NOMO-1 treated with DMSO at 0.1 percent for 48 hours (cell line): ENCODE data around the gene HEXIM1.

Experiments
- DNase-seq: peaks from one replicate; lab custom pipeline; 2025; ENCODE audit not compliant: unreplicated experiment; lab: John Stamatoyannopoulos, UW

Gene HEXIM1, protein sequence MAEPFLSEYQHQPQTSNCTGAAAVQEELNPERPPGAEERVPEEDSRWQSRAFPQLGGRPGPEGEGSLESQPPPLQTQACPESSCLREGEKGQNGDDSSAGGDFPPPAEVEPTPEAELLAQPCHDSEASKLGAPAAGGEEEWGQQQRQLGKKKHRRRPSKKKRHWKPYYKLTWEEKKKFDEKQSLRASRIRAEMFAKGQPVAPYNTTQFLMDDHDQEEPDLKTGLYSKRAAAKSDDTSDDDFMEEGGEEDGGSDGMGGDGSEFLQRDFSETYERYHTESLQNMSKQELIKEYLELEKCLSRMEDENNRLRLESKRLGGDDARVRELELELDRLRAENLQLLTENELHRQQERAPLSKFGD

DNA sequence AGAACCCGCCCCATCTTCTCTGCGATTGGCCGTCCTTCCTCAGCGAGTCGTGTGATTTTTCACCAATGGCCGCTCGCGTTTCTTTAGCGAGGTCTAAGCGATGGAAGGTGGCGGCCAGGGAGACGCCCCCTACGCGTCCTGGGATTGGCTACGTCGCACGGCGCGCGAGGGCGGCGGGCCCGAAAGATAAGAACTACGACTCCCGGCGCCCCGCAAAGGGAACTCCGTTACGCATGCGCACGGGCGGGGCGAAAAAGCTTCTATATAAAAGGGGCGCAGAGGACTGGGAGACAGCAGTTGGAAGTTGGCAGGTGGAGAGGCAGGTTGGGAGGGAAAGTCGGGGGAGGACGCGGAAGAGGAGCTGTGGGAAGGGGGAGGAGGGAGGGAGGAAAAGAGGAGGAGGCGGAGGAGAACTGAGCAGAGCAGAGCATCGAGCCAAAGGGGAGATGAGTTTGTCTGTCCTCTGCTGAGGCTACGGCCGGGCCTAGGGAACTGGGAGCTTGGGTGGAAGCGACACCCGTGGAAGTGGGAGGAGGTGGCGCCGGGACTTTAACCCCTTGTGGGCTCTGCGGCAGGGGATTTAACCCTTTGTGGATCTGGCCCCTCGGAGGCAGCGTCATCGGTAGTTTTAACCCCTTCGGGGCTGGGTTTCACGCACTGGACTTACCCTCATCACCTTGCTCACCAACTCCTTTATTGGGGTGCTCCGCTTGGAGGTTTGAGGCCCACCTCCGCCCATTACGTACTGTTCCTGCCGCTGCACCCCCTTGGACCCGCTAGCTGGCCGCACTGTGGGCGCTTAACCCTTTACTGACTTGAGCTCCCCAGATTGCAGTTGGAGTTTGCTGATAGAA, at the start of gene HEXIM1:
HEXIM1 (plus strand) TSS at position 293 of the 854 bp plus-strand sequence. CDS start 716 bp downstream, outside the sequence.
- peak; percentile 99 for DNase-seq

DNA sequence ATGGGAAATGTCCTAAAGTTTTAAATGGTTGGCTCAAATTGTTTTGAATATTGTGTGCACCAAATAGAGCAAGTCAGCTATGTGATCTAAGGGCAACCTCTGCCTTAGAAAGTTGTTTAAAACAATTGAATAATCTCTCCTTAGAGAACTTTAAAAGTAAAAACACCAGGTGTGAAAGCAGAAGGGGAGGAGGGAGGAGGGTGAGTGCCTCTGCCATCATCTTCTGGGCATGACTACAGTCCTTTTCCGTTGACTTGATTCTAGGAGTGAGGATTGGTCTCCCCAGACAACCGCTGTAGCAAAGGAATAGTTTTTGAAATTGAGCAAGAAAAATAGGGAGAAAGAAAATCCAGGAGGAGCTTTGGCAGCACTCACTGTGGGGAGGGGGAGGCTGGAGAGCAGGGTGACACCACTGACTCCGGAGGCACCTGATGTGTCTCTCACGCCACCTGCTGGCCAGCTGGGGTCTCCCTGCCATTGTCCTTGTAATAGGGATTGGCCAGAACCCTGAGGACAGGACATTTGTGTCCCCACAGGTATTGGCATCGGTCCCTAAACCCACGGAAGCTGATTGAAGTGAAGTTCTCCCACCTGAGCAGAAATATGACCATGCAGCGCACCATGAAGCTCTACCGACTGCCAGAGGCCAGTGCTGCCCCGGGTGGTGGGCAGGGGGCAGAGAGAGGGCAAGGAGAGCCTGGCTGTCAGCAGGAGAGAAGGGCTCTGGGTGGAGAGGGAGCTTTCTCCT, 49.2 kb upstream of the HEXIM1 start:
- peak; percentile 47 for DNase-seq

DNA sequence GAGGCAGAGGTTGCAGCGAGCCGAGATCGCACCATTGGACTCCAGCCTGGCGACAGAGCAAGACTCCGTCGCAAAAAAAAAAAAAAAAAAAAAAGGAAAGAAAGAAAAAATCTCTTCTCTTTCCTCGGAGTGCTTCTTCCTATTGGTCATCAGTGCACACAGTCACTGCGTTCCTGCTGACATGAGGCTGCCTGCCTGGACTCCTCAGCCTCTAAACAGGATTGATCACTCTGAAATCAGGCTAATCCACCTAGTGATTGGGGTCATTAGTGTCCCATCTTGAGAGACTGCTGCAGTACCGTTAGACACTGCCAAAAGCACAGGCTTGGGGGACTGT, 46.8 kb upstream of the HEXIM1 start:
- DNase-seq: no peak

DNA sequence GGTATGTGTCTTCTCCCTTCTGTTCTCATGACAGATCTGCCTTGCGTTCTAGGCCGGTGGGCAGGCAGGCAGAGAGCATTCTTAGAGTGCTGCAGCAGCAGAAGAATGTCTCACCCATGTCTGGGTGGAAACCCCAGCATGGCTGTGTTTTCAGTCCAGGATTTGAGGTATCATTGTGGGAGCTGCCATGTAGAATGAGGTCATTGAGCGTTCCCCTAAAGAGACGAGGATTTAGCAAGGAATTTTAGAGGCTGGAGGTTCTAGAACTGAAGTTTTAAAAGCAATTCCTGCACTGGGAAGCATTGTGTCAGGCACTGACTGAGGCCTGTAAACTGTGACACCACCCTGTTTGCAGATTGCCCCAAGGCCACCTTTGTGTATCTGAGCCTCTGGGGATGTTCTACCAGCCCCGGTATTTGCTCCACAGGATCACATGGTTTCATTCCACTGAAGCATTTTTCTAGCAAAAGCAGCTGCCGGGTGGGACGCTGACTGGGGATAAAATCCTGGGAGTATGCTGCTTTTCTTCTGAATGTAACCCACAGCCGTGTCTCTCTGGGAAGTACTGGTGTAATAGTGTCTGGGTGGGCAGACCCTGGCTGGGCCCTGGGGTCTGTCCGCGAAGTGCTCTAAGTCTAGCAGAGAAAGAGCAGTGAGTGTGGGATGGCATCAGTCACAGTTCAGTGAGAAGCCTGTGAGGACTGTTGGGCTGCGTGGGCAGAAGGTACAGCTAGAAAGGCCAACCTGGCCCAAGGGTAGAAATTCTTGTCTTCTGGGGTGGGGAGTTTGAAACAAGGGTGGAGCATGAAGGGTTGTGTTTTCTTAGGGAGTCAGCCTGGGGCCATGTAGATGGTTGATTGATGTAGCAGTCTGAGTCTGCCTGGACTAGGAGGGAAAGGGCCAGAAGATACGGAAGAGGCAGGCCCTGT, 46.1 kb upstream of the HEXIM1 start:
- no peak for DNase-seq

DNA sequence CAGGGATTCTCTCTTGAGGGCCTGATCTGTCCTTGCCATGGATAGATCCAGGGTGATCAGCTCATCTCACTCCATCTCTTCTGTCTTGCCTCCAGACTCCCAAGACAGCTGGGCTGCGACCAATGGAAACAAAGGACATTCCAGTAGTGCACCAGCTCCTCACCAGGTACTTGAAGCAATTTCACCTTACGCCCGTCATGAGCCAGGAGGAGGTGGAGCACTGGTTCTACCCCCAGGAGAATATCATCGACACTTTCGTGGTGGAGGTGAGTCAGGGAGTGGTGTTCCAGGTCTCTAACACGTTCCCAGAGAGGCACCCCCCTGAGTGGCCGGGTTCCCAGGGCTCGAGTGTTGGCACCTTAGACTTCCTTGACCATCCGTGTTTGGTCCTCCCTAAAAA, 45.4 kb upstream of the HEXIM1 start:
- no peak for DNase-seq

DNA sequence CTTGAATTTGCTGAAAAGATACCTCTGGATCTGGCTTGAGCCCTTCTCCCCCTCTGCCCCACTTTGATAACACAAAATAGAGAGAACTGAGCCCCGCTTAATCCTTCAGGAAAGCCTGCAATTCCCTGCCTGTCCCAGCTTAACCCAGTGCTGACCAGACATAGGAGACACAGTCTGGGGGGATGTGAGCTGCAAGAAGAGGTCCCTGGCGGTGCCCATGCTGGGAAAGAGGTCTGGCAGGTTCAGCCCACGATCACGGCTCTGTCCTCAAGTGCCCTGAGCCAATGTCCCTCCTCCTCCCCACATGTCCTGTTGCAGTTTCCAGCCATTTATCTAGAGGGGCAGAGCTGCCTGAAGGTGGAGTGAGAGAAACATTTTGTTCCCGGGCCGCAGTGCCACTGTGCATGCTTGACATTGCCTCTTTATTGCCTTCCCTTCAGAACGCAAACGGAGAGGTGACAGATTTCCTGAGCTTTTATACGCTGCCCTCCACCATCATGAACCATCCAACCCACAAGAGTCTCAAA, 44.9 kb upstream of the HEXIM1 start:
- no peak for DNase-seq

DNA sequence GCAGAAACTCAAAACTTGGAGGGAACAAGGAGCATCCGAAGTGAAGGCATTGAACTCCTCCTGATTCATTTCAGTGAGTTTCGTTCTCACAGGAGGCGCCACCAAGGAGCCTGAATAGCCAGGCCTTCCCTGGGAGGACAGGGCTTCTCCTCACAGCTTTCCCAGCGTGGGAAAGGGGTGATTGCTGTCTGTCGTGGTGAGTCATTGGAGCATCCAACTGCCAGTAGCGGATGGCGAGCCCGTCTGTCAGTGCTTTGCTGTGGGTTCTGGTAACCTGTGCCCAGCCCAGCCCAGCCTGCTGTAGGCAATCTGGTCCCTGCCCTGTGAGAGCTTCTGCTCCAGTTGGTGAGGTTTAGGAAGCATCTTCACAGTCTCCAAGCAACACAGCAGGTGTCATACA, 44.2 kb upstream of the HEXIM1 start:
- no peak for DNase-seq

DNA sequence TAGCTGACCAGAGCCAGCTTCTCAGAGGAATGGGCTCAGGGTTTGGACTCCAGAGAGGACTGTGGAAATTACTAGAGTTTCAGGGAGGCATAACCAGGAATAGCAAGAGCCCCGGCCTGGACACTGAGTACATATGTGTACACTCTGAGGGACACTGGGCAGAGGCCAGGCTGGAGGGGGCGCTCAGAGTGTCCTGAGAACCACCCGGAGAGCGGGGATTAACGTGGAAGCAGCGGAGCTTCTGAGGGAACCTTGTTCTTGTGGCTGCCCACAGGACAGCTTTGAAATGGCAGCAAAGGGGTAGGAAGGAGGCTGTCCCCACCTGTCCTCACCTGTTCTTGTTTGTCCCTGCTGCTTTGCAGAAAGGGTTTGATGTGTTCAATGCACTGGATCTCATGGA, 43.8 kb upstream of the HEXIM1 start:
- no peak for DNase-seq

DNA sequence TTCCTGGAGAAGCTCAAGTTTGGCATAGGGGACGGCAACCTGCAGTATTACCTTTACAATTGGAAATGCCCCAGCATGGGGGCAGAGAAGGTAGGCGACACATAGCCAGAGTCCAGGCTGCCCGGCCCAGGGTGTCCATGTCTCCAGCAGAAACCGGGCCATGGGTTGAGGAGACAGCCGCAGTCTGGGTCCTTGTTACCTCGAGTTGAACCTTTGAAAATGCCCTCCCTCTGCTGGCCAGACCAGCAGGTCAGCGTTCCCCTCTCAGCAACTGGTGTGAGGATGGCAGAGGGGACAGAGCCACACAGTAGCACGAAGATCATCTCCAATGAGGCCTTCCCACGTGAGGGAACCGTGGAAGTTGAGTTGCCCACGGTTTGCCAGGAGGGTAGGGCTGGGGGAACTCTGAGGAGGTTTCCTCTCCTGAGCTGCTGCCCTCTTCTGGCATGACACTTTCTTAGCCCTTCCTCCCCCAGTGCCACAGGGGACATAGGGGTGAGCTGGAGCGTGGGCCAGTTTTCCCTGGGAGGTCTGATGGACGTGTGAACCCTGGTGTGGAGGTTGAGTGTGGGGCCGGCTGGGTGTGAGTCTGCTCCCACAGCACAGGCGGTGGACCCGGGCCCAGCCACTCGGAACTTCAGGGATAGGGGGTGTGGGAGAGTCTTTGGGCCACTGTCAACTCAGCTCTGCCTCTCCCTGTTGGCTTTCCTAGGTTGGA, 43.2 kb upstream of the HEXIM1 start:
- DNase-seq: no peak

DNA sequence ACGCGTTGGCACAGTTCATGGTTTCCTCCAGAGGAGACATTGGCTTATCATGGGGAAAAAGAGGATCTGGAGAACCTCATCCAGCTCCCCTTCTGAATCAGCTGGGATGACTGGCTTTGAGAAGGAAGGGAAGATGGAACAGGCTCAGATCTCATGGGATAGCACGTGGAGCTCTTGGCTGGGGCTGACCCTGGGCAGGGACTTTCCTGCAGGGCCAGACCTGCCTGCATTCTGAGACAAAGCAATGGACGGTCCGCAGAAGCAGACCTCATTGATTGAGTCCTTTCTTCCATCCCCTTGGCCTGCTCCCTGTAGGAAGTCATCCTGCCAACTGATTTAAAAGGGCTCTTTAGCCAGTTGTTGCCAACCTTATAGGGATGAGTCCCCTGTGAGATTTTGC, 42.2 kb upstream of the HEXIM1 start:
- DNase-seq: no peak

DNA sequence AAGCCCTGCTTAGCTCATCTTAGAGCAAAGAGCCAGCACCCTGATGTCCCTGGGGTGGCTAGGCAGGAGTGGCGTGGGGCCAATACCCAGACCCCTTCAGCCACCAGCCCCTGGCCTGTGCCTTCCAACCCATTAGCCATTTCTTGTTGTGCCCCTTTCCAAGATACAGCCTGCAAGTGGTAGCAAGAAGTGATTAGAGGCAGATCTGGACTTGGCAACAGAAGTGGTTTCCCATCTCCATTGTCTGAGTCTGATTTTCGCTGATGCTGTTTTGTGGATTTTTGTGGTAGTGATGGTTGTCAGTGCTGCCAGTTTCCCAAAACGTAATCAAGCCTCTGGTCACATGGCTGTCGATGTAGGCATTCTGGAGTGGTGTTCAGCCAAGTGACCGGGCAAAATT, 41.7 kb upstream of the HEXIM1 start:
- no peak for DNase-seq

DNA sequence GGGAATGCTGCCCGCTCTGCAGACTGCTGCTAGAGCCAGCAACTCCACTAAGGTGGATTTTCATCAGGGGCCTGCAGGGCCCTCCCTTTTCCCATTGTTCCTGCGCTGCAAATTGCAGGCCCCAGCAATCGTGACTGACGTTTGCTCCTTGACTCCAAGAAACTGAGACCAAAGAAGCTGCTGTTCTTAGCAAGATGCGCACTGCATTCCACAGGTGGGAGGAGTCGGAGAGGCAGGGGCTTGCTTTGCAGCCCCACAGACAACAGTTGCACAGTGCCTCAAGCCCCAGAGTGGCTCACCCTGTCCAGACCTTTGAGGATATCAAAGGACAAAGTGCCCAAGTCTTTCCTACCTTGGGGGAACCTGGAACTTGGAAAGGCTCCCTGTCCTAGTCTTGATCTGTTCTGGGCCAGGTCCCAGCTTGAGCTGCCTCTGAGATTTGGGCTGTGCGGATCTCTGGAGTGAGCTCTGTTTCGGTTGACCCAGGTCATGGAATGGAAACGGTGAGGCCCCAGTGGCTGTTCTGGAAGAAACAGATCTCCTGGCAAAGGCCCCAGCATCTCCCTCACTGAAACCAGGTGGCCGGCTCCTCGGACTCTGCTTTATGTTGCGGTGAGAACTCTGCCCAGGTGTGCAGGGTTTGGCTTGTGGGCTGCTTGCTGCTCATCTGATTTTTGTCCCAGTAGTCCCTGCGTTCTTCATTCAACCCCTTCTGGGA, 40.8 kb upstream of the HEXIM1 start:
- no peak for DNase-seq

DNA sequence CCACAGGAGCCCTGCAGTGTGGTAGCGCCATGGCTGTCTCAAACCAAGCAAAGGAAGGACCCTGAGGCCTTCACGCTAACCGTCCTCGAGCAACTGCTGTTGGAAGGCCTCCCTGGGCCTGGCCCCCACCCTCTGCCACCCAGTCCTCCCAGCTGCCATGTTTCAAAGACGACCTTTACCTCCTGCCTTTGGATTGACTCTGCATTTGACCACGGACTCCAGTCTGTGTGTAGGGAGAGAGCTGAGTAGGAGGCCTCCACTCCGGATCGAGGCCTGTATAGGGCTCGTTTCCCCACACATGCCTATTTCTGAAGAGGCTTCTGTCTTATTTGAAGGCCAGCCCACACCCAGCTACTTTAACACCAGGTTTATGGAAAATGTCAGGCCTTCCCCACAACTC, 40.2 kb upstream of the HEXIM1 start:
- DNase-seq: no peak

DNA sequence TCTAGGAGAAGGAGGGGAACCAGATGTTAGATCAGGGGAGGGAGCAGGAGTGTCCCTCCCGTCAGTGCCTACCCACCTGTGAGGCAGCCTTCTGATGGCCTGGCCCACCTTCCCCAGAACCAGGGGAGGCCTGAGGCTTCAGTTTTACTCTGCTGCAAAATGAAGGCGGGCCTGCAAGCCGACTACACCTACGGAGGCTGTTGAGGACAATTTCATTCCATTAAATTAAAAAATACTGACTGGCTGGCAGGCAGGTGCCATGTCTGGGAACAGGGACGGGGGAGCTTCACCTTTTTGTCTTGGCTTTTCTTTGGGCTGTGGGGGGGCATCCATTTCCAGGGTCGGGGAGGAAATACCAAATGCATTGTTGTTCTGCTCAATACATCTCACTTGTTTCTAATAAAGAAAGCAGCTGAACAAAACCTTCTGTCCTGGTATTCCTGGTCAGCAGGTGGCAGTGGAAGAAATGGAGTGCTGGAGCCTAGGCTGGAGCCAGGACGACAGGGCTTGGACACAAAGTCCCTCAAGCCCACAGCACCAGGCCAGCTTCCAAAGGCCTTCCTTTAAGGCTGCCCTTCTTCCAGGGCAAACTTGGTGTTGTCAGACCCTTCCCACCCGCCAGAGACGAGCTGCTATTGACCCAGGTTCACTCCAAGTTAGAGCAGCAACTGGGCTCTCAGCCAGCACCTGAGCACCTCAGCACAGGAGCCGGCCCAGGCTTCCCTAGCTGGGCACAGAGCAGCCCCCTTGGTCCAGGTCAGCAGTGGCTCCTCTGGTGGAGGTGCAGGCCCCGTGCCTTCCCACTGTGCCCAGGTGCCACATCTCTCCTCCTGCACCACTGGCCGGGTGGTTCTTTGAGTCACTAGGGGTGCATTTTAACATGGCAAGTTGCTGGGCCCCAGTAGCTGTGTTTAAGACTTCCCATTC, 39.4 kb upstream of the HEXIM1 start:
- DNase-seq: no peak

DNA sequence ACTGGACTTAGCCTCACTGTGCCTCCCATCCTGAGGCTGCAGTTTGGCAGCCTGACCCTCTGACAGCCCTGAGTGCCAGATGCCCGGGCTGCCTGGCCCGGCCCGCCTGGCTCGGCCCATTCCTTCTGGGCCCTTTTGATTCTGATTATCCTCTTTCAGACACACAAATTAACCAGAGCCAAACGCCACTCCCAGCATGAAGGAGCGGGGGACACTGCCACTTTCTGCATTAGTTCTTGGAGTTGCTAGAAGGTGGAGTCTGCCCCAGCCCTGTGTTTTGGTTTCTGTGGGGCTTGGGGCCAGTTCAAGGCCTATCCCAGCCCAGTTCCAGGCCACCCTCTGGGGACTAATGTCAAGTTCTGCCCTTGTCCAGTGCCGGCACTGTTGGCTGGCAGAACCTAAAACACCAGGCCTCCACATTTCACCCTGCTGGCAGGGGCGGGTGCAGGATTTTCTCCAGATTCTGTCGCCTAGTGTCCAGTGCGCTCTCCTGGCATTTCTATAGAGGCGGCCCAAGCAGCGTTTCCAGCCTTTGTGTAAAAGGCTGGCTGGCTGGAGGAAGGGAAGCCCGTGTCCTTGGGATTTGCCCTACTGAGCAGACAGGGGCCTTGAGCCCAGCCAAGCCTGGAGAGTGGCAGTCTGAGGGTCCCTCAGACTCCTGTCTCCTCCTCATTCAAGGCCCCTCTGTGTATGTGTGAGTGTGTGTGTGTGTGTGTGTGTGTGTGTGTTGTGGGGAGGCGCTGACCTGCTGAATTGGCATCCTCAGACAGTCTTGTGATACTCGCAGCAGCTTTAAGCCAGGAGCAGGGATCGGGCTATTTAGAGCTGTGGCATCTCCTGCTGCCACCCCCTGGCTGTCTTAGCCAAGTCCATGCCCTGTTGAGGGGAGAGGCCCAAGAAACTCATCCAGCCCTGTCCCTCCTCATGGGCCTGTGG, 37.3 kb upstream of the HEXIM1 start:
- no peak for DNase-seq

DNA sequence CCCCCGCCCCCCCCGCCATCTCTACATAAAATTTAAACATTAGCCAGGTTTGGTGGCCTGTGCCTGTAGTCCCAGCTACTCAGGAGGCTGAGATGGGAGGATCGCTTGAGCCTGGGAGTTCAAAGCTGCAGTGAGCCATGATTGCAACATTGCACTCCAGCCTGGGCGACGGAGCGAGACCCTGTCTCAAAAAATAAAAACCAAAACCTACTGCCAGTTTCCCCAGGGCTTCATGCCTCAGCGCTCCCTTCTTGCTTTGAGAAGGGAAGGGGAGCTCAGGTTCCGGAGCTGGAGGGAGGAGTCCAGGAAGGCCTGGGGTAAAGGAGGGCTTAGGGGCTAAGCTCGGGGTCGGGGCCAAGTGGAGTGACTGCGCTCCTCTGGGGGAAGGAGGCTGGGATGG, 36.4 kb upstream of the HEXIM1 start:
- DNase-seq: no peak
